Natural killer cell (primary cell): ENCODE data around the gene GPR84. TPM values are rescaled to one million over a fixed set of nuclear protein-coding genes. Genes with fewer than 3 reads are reported as not detected.

Experiments
- ATAC-seq, 3 donors: fragments of 150-1000 bp in 2 of 3; fragments of 200-7000 bp in 1 of 3; cut with Tn5 transposase; 1 replicate in 1 of 3; 2 replicates in 2 of 3; pipeline ENCODE4 v1.10.0; 2021; ENCODE audit warnings: mild to moderate bottlenecking in 2 of 3, moderate library complexity in 2 of 3
- DNase-seq, 2 donors: peaks; one replicate each; pipeline versions ENCODE4 v3.0.0 to v3.0.0-alpha.2; 2013 to 2021; ENCODE audit warnings: mixed read lengths in 1 of 2
- H3K27ac ChIP-seq: one replicate; pipeline ENCODE4 v1.5.1; 2013; ENCODE audit warnings: mild to moderate bottlenecking, low read length
- H3K27me3 ChIP-seq: one replicate; pipeline ENCODE4 v1.6.1; 2013; ENCODE audit warnings: low read length; ENCODE audit not compliant: control insufficient read depth, insufficient read depth
- H3K36me3 ChIP-seq: one replicate; pipeline ENCODE4 v1.6.1; 2013; ENCODE audit warnings: low read length; ENCODE audit not compliant: control insufficient read depth, insufficient read depth
- H3K4me1 ChIP-seq: one replicate; pipeline ENCODE4 v1.6.1; 2013; ENCODE audit warnings: low read length; ENCODE audit not compliant: control insufficient read depth, insufficient read depth
- H3K4me3 ChIP-seq: one replicate; pipeline ENCODE4 v1.5.1; 2013; ENCODE audit warnings: low read length
- H3K9me3 ChIP-seq: one replicate; pipeline ENCODE4 v1.6.1; 2013; ENCODE audit warnings: low read length; ENCODE audit not compliant: control insufficient read depth, insufficient read depth
- H3K27ac Mint-ChIP-seq, 2 donors: one replicate each; pipeline ENCODE4 v1.8.0; 2022; ENCODE audit warnings: mild to moderate bottlenecking in 2 of 2, mixed read lengths in 2 of 2, moderate library complexity in 1 of 2
- H3K27me3 Mint-ChIP-seq, 2 donors: one replicate each; pipeline ENCODE4 v1.8.0; 2022; ENCODE audit warnings: low read depth in 2 of 2, mixed read lengths in 2 of 2
- H3K36me3 Mint-ChIP-seq: one replicate; pipeline ENCODE4 v1.8.0; 2022; ENCODE audit warnings: mixed read lengths
- H3K4me1 Mint-ChIP-seq, 2 donors: one replicate each; pipeline ENCODE4 v1.8.0; 2022; ENCODE audit warnings: mixed read lengths in 2 of 2
- H3K4me3 Mint-ChIP-seq: one replicate; pipeline ENCODE4 v1.8.0; 2022; ENCODE audit warnings: mild to moderate bottlenecking, moderate library complexity, mixed read lengths
- H3K9me3 Mint-ChIP-seq, 2 donors: one replicate each; pipeline ENCODE4 v1.8.0; 2022; ENCODE audit warnings: mixed read lengths in 2 of 2
- WGBS: methylation state at CpG from one replicate; pipeline ENCODE4 v1.1.7; 2013; ENCODE audit warnings: missing lambda C conversion rate; ENCODE audit not compliant: insufficient coverage; 5-methylcytosine and 5-hydroxymethylcytosine counted together
- intact Hi-C: fragments of 100-400 bp; cut with micrococcal nuclease; formaldehyde crosslinking; loops from one replicate; pipeline ENCODE4 v1.14.2; 2022
- total RNA-seq, 4 donors: library from RNA; stranded (reverse); fragments of 120-200 nt in 1 of 4; gene quantifications; one replicate each; pipeline versions ENCODE4 v1.2.3 to v1.2.4, GENCODE V29; 2013 to 2022
- TF ChIP-seq, protein P1 (sequence below): fragments of 200-600 bp; IDR thresholded peaks from one replicate; pipeline ENCODE4 v1.8.0; 2022; ENCODE audit warnings: antibody characterized with exemption

The GPR84 gene
- total RNA-seq, 3 donors from 2014 or later (not counting 1 experiment from before 2014, with no cell fraction given) = 0.45 to 4.9 (median 0.59) TPM

DNA sequence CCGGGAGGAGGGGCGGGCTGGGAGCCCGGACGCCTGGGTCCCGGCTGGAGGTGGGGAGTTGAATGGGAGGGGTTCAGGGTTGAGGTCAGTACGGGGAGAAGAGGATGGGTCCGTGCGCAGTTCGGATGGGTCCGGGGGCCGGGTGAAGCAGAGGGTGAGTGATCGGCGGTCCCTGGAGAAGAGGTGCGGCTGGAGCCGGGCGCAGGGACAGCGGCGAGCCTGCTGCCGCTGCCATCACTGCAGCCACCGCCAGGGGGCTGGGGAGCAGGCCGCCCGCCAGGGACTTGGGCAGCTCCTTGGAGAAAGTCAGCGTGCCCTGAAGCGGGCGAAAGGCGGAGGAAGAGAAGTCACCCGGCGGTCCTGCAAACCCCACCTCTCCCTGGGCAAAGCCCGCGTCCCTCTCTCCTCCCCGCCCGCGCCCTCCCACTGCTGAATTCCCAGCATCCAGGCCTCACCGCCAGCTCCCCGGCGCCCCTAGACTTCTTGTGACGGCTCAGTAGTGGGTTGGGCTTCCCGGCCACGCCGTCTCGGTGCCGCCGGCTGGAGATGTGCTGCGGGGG is 6.0 kb upstream of the GPR84 start:
- TF ChIP-seq, protein P1, sequence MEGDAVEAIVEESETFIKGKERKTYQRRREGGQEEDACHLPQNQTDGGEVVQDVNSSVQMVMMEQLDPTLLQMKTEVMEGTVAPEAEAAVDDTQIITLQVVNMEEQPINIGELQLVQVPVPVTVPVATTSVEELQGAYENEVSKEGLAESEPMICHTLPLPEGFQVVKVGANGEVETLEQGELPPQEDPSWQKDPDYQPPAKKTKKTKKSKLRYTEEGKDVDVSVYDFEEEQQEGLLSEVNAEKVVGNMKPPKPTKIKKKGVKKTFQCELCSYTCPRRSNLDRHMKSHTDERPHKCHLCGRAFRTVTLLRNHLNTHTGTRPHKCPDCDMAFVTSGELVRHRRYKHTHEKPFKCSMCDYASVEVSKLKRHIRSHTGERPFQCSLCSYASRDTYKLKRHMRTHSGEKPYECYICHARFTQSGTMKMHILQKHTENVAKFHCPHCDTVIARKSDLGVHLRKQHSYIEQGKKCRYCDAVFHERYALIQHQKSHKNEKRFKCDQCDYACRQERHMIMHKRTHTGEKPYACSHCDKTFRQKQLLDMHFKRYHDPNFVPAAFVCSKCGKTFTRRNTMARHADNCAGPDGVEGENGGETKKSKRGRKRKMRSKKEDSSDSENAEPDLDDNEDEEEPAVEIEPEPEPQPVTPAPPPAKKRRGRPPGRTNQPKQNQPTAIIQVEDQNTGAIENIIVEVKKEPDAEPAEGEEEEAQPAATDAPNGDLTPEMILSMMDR = no peak
- Histone ChIP-seq H3K27ac (no peak overlapping the region), H3K9me3 (no peaks in the 10 kb centered on the region), H3K36me3 (no peaks in the 10 kb centered on the region), H3K27me3 (no peaks in the 10 kb centered on the region), H3K4me1 (peaks cover 17% of the 10 kb centered on the region), H3K4me3 (no peak overlapping the region)
- H3K27ac Mint-ChIP-seq = no peak overlapping the region
- intact Hi-C loops = no loop called here
- no peaks in the 10 kb centered on the region for H3K36me3 Mint-ChIP-seq
- DNase-seq (no peak), ATAC-seq (peak in 1 of 3 donors; percentile 51)
- H3K4me1 Mint-ChIP-seq = peaks cover 14 to 20% of the 10 kb centered on the region in 2 donors
- no peaks in the 10 kb centered on the region for H3K9me3 Mint-ChIP-seq
- 94% methylated on average over 44 of the region's 44 CpGs for WGBS
- H3K27me3 Mint-ChIP-seq = no peaks in the 10 kb centered on the region
- H3K4me3 Mint-ChIP-seq = peak overlapping the region; percentile 83

DNA sequence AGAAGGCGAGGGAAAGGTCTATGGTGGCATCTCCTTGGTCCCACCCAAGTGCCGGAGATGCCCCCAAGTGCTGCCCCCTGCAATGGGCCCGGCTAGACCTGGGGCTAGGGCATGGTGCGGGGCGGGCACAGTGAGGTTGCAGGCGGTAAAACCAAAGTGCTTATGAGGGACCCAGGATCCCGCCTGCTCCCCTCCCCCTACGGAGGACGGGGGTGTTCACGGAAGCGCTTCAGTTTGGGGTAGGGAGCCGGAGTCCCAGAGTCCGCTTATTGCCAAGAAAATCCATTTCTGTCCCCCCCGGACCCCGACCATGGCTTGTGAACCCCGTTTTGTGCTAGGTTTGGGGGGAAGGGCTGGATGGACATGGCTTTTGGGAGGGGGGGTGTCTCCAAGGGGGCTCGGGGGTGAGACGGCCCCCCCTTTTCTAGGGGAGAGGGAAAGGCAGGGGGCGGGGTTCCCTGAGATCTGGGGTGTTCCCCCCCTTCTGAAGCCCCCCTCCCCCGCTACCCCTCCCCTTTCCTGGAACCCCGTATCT is 5.4 kb upstream of the GPR84 start:
- Mint-ChIP-seq H3K4me1 (peaks cover 15 to 21% of the 10 kb centered on the region in 2 donors), H3K4me3 (peak overlapping the region; percentile 86), H3K27ac (peak overlapping the region; percentile 62 to 66), H3K9me3 (no peaks in the 10 kb centered on the region), H3K36me3 (no peaks in the 10 kb centered on the region), H3K27me3 (no peaks in the 10 kb centered on the region)
- Histone ChIP-seq H3K36me3 (no peaks in the 10 kb centered on the region), H3K4me1 (peaks cover 18% of the 10 kb centered on the region), H3K9me3 (no peaks in the 10 kb centered on the region), H3K4me3 (no peak overlapping the region), H3K27ac (no peak overlapping the region), H3K27me3 (no peaks in the 10 kb centered on the region)
- DNase-seq (no peak), ATAC-seq (no peak)
- WGBS = 89% methylated on average over 18 of the region's 21 CpGs
- intact Hi-C loops = loop anchor here (2.0 kb wide), 1 partner anchor 155 kb away; no protein-coding TSS in a partner anchor
- TF ChIP-seq, protein P1 = no peak

DNA sequence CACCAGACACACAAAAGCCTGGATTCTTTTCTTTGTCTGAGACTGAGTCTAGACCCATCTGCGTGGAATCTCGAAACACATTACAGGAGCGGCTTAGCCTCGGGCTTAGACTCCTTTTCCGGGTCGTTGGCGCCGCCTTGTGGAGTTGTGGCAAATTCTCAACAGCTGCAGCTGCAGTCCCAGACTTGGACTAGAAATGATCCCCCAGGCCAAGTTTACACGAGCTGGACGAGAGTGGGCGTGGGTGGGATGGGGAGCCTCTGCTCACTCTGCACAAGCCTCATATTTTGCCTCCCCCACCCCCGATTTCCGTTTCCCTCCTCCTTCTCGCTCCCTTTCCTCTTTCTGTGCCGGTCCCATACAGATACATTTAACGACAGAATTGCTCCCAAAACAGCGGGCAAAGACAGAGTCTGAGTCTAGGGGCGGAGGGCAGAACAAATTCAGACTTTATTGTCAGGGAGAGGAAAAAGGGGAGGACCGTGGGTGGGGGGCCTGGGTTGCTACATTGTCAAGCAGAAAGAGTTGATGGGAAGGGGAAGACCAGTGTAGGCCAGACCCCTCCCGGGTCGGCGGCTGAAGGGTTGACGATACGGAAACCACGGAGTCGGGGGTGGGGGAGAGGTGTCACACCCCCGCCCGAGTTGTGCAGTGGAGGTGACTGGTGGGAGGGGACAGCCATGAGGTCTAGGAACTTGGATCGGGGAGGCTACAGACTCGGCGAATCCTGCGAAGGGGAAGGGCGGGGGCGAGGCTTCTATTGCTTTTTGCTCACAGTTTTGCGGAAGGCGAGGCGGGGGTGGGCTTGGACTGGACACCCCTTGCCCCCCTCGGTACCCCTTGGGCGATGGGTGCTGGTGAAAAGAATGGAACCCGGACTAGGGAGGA is 4.7 kb upstream of the GPR84 start:
- Histone ChIP-seq H3K4me1 (peaks cover 22% of the 10 kb centered on the region), H3K27ac (no peak overlapping the region)

More for the DNA sequence above, 4.7 kb upstream of the GPR84 start:
- Mint-ChIP-seq H3K27me3 (no peaks in the 10 kb centered on the region), H3K36me3 (no peaks in the 10 kb centered on the region), H3K4me1 (peaks cover 23 to 28% of the 10 kb centered on the region in 2 donors), H3K4me3 (peak overlapping the region; percentile 86), H3K9me3 (no peaks in the 10 kb centered on the region), H3K27ac (peak overlapping the region; percentile 62 to 66)
- WGBS = 52% methylated on average over 37 of the region's 40 CpGs
- peak; percentile 83 to 93 for DNase-seq
- no peaks in the 10 kb centered on the region for H3K9me3 ChIP-seq
- no peaks in the 10 kb centered on the region for H3K27me3 ChIP-seq
- peak; percentile 88 to 98 (median 92) for ATAC-seq
- intact Hi-C loops = loop anchor here (1.0 to 2.0 kb wide), 3 partner anchors 75 to 154 kb away; no protein-coding TSS in a partner anchor
- H3K4me3 ChIP-seq = no peak overlapping the region
- H3K36me3 ChIP-seq = no peaks in the 10 kb centered on the region
- TF ChIP-seq, protein P1 = peak; percentile 86
